Activated T-cell treated with anti-CD3 and anti-CD28 coated beads, Interleukin-2, amount 50 U/mL, for 48 hours (primary cell): ENCODE results near the gene PDE4D.
A peak's percentile ranks its signal among the peaks of the same experiment; 100 is the strongest.

ENCODE experiments used
- DNase-seq, 2 experiments: peaks; one replicate each; pipeline ENCODE4 v3.0.0-alpha.2; 2020

Gene PDE4D

GRCh38 chr5:58933891-58934628 lies 959.5 kb downstream of the PDE4D start:
- DNase-seq = peak in 1 of 2 experiments; percentile 26

- no peak for DNase-seq
Observed at GRCh38 chr5:58932057-58932612, 961.4 kb downstream of the PDE4D start.

GRCh38 chr5:58930520-58930919 lies 963.0 kb downstream of the PDE4D start:
- DNase-seq = no peak

- no peak for DNase-seq
Observed at GRCh38 chr5:58929726-58930125, 963.8 kb downstream of the PDE4D start.

GRCh38 chr5:58927938-58928337 lies 965.6 kb downstream of the PDE4D start:
- DNase-seq = no peak

GRCh38 chr5:58927181-58927580 lies 966.3 kb downstream of the PDE4D start:
- DNase-seq = no peak

GRCh38 chr5:58926541-58926935 lies 967.0 kb downstream of the PDE4D start:
- no peak for DNase-seq

- DNase-seq = peak; percentile 25 to 38
Observed at GRCh38 chr5:58925627-58926540, 967.6 kb downstream of the PDE4D start.

GRCh38 chr5:58924306-58924705 lies 969.2 kb downstream of the PDE4D start:
- no peak for DNase-seq

GRCh38 chr5:58923355-58923754 lies 970.2 kb downstream of the PDE4D start:
- DNase-seq = no peak

- no peak for DNase-seq
Observed at GRCh38 chr5:58922461-58923171, 970.9 kb downstream of the PDE4D start.

- DNase-seq = no peak
Observed at GRCh38 chr5:58921159-58921558, 972.4 kb downstream of the PDE4D start.

GRCh38 chr5:58919833-58920232 lies 973.7 kb downstream of the PDE4D start:
- no peak for DNase-seq
